HL-60/S4 treated with phorbol 12-myristate 13-acetate at 8.2 ng/mL for 4 days and 3 days (cell line): ENCODE data around the gene DTWD2.

ENCODE experiments used
- in situ Hi-C: fragments of 300-500 bp; cut with MboI; formaldehyde crosslinking; loops from 2 replicates; pipeline ENCODE4 v1.15.0; 2022; ENCODE audit warnings: low sequenced_read_pairs

Gene DTWD2

DNA sequence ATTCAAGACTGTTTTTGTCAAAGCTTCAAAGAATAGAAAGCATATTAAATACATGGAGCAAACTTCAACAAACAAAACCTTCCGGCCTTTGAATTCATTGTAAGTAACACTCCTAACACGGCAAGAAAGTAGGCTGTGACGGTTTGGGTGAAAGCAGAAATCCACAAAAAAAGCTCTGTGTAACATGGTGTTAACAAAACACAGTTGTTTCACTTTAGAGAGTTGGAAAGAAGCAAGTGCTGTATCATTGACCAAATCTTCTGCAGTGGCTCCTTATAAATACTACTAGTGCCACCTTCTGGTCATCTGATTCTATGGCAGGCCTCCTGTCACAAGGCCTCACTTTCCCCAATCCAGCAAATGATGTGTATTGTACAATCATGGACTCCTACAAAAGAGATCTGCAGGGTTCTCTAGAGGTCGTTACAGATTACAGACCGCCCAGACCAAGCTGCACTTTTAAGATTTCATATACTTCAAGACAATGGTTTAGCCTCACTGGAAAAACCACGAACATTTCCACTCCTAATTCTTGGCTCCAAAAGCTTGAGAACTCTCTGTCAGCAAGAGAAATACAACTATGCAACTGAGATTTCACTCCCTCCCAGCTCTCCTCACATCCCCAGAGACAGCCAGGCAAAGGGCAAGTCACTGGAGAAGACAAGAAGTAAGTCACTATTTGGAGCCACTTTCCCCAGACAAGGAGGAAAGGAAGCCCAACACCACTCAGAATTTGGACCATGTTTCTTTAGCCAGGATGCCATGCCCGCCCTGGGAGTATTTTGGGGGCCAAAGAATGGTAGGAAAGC is 196.2 kb downstream of the DTWD2 start:
- in situ Hi-C loops: no loop called here

DNA sequence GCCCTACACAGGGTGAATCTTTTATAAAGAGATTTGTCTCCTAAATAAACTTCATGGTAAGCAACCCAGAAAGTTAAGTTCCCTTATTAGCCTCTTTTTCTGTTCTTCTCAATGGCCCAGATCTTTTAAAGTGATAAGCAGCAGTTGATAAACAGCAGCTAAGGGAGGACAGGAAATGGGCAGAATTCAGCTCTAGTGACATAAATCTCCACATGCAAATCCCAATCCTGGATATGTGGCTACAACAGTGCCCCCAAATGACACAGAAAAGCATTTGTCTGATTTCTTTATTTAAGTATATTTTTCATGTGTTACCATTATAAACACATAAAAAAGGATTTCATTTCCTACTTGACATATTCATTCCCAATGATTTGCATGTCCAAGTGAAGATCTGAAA is 199.0 kb downstream of the DTWD2 start:
- in situ Hi-C loops: no loop called here

DNA sequence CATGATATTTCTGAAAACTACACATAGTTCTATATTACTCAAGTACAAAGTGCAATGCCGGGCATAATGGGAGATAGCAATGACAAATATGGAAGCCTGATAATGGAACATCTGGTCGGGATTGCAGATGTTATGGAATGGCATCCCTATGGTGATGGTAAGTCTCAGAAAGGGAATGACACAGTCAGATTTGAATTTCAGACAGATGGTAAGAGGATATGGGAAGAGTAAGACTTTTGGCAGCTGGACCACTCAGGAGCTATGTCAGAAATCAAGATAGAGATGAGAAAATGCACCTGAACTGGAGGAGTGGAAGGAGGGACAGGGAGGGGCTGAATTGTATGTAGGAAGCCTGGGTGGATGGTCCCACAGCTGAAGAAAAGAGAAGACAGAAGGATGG is 200.0 kb downstream of the DTWD2 start:
- in situ Hi-C loops: no loop called here
